ENCODE results near the gene GANC.

Gene GANC

GRCh38 chr15:42348083-42348482, 75.1 kb downstream of the GANC start:
- peak; percentile 45 for DNase-seq (ENCODE audit: low spot score)

DNA sequence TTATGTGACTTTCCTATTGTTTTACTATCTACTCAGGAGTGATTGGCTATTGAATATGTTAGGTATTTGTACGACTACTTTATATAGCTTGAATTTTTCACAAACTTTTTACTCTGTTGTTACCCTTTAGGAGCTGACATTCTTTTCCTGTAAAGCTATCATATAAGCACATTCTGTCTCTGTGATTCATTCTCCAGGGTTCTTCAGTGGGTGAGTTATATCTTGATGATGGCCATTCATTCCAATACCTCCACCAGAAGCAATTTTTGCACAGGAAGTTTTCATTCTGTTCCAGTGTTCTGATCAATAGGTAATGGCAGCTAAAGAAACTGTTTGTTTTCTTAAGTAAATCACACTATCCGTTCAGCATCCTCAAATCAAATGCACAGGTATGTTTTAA, 76.2 kb downstream of the GANC start:
- peak; percentile 21 for DNase-seq (ENCODE audit: low spot score)

DNA sequence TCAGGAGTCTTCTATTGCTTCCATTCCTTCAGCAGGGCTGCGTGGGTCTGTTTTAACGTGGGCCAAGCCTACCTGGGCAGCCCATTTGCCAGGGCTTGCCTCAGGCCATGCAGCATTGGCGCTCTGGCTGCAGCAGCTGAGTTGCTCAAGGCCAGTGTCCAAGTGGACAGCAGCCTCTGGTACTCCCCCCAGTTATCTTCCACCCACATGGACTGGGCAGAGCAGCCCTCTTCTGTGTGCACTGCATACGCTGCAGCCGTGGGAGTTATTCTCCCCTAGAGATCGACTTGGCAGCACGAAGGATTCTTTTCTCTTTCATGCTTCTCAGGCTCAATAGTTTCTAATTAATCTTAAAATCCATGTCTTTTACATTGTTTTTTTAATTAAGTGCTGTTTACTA, 79.4 kb downstream of the GANC start:
- DNase-seq (ENCODE audit: low spot score), result no peak

GRCh38 chr15:42353061-42353460, 80.1 kb downstream of the GANC start:
- no peak for DNase-seq (ENCODE audit: low spot score)

DNA sequence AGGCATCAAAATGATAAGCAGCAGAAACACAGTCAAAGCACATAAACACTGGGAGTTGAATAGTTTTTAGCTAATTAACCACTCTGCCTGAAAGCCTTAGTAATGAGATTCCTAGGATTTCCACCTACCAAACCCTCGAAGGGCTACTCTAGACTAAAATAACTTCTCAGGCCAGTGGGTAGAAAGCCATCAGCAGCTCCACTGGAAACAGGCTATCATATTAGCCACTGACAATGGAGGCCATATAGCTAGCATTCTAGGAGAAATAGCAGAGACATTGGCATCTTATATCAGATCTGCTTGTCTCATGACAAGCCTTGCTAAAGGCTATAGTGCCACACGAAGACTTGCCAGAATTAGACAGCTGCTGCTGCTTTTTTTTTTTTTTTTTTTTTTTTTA, 81.8 kb downstream of the GANC start:
- DNase-seq (ENCODE audit: low spot score), result no peak

DNA sequence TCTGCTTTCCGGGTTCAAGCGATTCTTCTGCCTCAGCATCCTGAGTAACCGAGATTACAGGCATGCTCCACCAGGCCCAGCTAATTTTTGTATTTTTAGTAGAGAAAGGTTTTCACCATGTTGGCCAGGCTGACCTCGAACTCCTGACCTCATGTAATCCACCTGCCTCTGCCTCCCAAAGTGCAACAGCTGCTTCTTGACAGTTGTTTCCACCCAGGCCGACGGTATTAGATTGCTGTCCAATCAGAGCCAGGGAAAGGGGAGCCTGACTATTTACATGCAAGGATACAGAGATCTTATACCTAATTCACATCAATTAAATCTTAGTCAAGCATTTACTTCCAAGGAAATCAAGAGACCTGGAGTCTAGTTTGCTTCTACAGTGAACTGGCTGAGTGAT, 82.3 kb downstream of the GANC start:
- DNase-seq (ENCODE audit: low spot score), result no peak

GRCh38 chr15:42356851-42357250, 83.8 kb downstream of the GANC start:
- DNase-seq (ENCODE audit: low spot score), result no peak

DNA sequence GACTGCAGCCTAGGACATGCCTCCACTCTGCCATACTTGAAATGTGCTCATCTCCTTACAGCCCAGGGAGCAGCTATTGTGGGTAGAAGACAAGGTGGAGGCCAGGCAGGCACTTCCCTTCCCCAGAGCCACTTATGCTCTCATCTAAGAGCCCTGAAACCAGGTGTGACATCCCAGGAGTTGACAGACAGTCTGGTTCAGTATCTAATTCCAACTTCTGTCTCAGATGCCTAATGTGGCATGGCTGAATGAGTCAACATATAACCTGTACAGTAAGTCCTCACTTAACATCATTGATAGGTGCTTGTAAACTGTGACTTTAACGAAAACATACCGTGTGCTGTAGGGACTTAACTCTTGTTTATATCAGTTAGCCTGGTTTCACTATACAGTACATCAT, 85.1 kb downstream of the GANC start:
- no peak for DNase-seq (ENCODE audit: low spot score)

DNA sequence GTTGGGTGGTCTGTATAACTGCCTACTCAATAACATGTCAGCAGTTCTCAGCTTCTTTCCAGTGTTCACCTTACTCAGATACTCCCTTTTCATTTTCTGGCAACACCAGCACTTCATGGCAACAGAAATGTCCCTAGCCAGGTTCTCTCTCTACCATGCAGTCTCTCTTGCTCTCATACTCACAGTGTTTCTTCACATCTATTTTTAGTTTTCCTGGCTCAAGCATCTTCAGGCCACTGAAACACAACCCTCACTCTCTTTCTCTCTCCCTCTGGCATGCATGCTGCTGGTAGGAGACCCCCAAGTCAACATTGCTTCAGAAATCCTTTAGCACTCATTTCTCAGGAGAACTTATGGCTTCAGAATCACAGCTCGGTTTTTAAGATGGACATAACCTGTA, 86.2 kb downstream of the GANC start, which contains the start of gene CAPN3:
CAPN3 (plus strand) TSS at position 253 of the 400 bp plus-strand sequence. CDS start 305 bp downstream, outside the sequence.
- DNase-seq (ENCODE audit: low spot score), result no peak

DNA sequence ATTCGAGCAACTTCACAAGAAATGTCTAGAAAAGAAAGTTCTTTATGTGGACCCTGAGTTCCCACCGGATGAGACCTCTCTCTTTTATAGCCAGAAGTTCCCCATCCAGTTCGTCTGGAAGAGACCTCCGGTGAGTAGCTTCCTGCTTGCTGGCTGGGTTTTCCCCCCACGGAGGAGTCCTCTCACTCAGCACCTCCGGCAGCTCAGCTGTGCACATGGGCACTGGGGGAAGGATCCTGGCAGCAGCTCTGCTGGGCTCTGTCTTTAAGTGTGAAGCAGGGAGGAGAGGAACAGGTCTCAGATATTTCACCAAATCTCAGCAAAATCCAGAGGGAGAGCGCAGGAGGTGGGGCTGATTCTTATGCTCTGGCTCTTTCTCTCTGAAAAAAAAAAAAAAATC, 87.0 kb downstream of the GANC start:
- DNase-seq (ENCODE audit: low spot score), result no peak

GRCh38 chr15:42360535-42361112, 87.6 kb downstream of the GANC start:
- no peak for DNase-seq (ENCODE audit: low spot score)

DNA sequence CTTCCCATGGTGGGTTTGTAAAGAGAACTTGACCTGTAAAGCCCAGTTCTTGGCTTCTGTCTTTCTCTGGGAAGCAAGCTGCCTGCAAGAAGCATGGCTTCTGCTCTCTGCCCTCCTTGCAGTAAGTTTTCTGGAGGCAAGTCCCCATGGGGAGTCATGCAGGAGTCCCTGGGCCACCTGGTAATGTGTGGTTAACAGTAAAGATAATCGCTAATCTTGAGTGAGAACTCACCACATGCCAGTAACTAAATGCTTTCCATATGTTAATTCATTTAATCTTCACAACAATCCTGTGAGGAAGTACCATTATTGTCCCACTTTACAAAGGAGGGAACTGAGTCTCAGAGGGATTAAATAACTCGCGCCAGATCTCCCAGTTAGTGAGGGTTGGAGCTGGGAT, 90.5 kb downstream of the GANC start:
- no peak for DNase-seq (ENCODE audit: low spot score)

- no peak for DNase-seq (ENCODE audit: low spot score)
These were observed 90.9 kb downstream of the GANC start for GRCh38 chr15:42363942-42364341.

- no peak for DNase-seq (ENCODE audit: low spot score)
These were observed 91.5 kb downstream of the GANC start for GRCh38 chr15:42364529-42364928.

GRCh38 chr15:42365921-42366550, 93.0 kb downstream of the GANC start:
- no peak for DNase-seq (ENCODE audit: low spot score)

- no peak for DNase-seq (ENCODE audit: low spot score)
These were observed 94.0 kb downstream of the GANC start for GRCh38 chr15:42367041-42367440.

DNA sequence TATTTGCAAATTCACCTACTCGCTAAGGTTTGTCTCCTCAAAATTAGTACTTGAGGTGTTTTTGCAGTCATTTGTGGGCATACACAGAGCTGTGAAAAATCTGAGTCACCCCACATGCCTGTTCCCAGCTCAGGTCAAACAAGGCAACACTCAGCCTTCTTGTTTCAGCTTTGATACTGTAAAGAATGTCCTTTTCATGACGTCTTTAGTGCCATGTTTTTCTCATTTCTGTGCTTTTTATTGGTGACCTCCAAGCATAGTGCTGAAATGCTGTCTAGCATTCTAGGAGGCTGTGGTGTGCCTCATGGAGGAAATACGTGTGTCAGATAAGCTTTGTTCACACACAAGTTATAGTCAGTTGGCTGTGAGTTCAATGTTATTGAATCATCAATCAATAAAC, 95.1 kb downstream of the GANC start:
- DNase-seq (ENCODE audit: low spot score), result no peak

DNA sequence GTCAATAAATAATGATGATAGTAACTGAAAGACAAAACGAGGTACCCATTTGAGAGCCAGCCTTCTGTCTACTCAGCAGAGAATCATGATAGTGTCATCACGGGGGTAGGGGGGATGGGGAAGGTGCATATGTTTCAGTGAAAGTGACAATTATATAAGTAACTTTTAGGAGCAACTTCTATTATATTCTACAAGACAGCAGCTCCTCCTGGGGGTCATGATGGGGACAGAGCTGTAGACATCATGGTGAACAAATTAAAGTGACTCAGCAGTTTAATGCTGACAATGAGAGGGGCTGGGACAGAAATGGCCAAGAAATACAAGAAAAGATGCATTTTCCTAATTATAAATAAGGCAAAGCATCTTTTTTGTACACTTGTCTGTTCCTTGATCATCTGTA, 98.1 kb downstream of the GANC start:
- DNase-seq (ENCODE audit: low spot score), result no peak

DNA sequence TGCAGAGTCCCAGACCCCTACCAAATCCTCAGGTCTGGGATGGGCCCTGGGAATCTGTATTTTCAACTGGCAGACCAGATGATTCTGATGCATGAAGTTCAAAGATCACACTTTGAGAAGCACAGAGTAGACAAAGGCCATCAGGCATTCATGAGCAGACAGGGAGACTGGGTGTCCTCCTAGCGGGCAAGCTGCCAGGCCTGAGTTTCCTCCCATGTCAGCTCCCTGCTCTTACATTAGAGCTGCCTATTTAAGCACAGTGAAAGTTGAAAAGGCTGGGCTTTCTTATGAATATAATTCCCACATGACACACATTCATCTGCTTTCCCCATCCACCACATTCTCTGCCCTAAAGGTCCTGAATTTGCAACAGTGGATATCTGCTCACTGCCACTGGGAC, 100.3 kb downstream of the GANC start:
- no peak for DNase-seq (ENCODE audit: low spot score)

DNA sequence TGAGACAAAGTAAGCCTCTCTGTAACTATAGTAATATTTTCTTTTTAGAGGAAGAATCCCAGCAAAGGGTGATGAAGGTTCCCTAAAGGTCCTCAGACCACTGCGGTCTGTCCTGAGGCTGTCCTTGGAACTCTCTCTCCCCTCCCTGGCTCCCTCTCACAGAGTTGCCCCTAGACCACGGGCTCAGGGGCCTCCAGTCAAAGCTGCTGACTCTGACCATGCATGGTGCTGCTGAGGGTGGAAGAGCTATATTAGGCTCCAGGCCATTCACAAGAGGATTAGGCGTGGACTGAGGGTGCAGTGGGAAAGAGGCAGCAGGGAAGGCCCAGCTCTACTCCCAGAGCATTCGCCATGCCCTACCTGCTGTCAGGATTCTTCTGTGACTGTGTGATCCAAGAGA, 100.9 kb downstream of the GANC start:
- no peak for DNase-seq (ENCODE audit: low spot score)

DNA sequence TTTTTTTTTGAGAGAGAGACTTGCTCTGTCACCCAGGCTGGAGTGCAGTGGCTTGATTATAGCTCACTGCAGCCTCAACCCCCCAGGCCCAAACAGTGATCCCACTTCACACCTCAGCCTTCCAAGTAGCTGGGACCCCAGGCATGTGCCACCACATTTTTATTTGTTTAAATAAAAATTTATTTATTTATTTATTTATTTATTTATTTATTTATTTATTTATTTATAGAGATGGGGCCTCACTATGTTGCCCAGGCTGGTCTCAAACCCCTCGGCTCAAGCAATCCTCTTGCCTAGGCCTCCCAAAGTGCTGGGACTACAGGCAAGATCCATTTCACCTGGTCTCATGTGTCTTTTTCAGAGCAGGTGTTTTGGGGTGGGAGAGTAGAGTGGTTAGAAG, 101.8 kb downstream of the GANC start:
- no peak for DNase-seq (ENCODE audit: low spot score)

- DNase-seq (ENCODE audit: low spot score), result no peak
These were observed 102.3 kb downstream of the GANC start for GRCh38 chr15:42375252-42375651.

GRCh38 chr15:42375941-42376340, 102.9 kb downstream of the GANC start:
- DNase-seq (ENCODE audit: low spot score), result no peak

DNA sequence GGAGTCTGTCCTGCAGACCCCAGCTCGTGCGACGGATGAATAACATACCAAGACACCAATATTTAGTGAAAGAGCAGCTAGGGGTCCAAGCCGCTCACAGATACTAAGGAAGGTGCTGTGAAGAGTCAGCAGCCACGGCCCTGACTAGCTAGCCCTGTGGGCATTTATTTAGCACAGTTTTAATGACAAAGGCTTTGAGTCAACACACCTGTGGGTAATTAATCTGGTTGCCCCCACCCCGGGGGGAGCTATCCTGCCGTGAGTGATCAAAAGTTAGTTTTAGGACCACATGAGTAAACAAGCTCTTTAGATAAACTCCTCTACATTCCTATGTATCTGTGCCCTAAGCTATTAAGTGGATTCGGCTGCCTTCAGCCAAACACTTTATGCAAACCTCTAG, 105.0 kb downstream of the GANC start:
- DNase-seq (ENCODE audit: low spot score), result no peak

Measured in GM03348 (cell line).